Stimulated activated CD4-positive, alpha-beta T cell treated with anti-CD3 and anti-CD28 coated beads, Interleukin-4, amount 100 ng/mL, for 48 hours (primary cell): ENCODE data around the gene TMPRSS15.
"Not testable (repeated sequence)": the region's sequence is repeated elsewhere in the genome, so short reads cannot be mapped to it uniquely, and the experiment has no call there.

ENCODE experiments used
- DNase-seq, 2 donors: peaks; one replicate each; pipeline ENCODE4 v3.0.0-alpha.2; 2020; ENCODE audit warnings: low read depth in 2 of 2

The TMPRSS15 gene

GRCh38 chr21:18403735-18404450 lies at the start of gene TMPRSS15:
TSS of gene TMPRSS15 (minus strand) at chr21:18403785. CDS start at chr21:18403622, 163 bp downstream.
- no peak for DNase-seq

- no peak for DNase-seq
Observed at GRCh38 chr21:18451670-18452069, 48.1 kb upstream of the TMPRSS15 start.

GRCh38 chr21:18449605-18450550 lies 46.3 kb upstream of the TMPRSS15 start:
- DNase-seq = no peak

DNA sequence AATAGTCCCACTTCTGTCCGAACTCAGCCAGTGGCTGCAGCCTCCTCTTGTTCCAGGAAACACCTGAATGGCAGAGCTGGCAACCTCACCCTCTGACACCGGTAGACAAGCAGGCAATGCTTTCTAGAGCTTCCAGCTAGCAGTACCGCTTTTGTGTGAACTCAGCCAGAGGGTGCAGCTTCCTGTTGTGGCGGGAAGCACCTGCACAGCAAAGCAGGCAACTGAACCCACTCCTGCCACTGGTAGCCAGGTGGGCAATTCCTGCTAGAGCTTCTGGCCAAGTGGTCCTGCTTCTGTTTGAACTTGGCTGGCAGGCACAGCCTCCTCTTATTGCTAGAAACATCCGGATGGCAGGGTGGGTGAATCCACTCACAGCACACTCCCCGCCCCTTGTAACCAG lies 40.1 kb upstream of the TMPRSS15 start:
- DNase-seq = no peak

GRCh38 chr21:18443085-18443484 lies 39.5 kb upstream of the TMPRSS15 start:
- DNase-seq = no peak

- no peak for DNase-seq
Observed at GRCh38 chr21:18430341-18430740, 26.8 kb upstream of the TMPRSS15 start.

- DNase-seq = no peak
Observed at GRCh38 chr21:18424276-18424675, 20.7 kb upstream of the TMPRSS15 start.

GRCh38 chr21:18417141-18417790 lies 13.7 kb upstream of the TMPRSS15 start:
- DNase-seq = no peak

GRCh38 chr21:18411565-18411964 lies 8.0 kb upstream of the TMPRSS15 start:
- DNase-seq = no peak

- no peak for DNase-seq
Observed at GRCh38 chr21:18409579-18409978, 6.0 kb upstream of the TMPRSS15 start.

DNA sequence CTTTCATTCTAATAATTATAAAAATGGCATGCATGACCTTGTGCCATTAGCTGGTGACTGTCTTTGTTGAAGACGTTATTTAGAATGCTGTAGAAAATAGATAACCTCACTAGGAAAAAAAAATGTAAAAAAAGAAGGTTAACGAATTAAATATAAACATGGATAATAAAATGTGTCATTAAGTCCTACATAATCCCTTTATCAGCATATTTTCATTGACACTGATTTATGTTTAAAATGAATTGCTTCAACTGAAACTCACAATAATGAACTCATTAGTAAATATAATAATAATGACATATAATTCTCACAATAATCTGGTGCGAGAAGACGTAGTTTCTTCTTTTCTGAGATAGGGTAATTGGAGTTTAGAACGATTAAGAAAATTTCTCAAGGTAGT lies 4.7 kb downstream of the TMPRSS15 start:
- no peak for DNase-seq

GRCh38 chr21:18387994-18388393 lies 15.6 kb downstream of the TMPRSS15 start:
- DNase-seq = no peak

- no peak for DNase-seq
Observed at GRCh38 chr21:18384771-18385170, 18.8 kb downstream of the TMPRSS15 start.

GRCh38 chr21:18382934-18383619 lies 20.5 kb downstream of the TMPRSS15 start:
- not testable (repeated sequence) for DNase-seq

GRCh38 chr21:18382141-18382540 lies 21.4 kb downstream of the TMPRSS15 start:
- no peak for DNase-seq

DNA sequence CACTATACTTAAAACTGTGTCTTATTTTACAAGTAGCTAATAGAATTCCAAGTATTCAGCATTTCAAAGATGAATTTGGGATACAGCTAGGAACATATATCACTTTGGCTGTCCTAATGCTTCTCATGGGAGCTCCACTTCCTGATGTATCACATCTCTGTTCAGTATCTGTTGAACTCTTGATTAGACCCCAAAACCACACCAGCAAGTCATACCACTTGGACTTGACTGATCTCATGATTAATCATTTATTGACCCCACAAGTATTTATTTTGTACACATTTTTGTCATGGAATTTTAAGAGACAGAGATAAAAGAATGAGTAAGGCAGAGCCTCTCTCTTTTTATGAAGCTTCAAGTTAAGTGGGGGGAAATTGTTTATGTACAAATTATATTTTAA lies 30.0 kb downstream of the TMPRSS15 start:
- DNase-seq = no peak

DNA sequence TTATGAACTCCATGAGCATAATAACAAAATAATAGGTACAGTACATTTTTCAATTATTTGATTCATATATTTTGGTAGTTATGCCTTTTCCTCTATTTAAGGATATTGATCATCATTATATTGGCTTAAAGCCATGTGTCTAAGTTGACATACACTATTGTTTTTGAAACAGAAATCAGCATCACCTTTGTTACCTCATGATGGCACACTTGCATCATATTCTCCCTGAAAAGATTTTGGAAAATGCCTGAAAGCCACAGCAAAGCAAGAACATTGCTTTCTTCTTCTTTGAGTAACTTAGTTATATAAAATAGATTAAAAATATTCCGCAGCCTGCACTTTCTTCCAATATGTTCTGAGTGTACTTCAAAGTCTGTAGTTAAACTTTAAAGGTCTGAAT lies 33.3 kb downstream of the TMPRSS15 start:
- DNase-seq = no peak

- DNase-seq = no peak
Observed at GRCh38 chr21:18369115-18369514, 34.5 kb downstream of the TMPRSS15 start.

GRCh38 chr21:18368205-18368604 lies 35.4 kb downstream of the TMPRSS15 start:
- no peak for DNase-seq

GRCh38 chr21:18356801-18357200 lies 46.8 kb downstream of the TMPRSS15 start:
- DNase-seq = no peak

GRCh38 chr21:18354947-18355346 lies 48.6 kb downstream of the TMPRSS15 start:
- no peak for DNase-seq

GRCh38 chr21:18350216-18350615 lies 53.4 kb downstream of the TMPRSS15 start:
- no peak for DNase-seq
